A549 treated with ZK216348 at 1 μM for 4 hours (cell line): Measurements from ENCODE around the gene PTCD3. TPM values are rescaled to one million over a fixed set of nuclear protein-coding genes. Genes with fewer than 3 reads are reported as not detected.

ENCODE experiments used
- total RNA-seq: library from RNA; stranded (reverse); fragments of 200-300 nt; extraction: Qiagen RNA extraction; gene quantifications from 5 replicates; pipeline ENCODE4 v1.2.3, GENCODE V29; 2022; ENCODE audit warnings: low read depth

Gene PTCD3
- 62.4 to 111 TPM (median 73.0 TPM) in 5 replicates for total RNA-seq

GRCh38 chr2:86105969-86106945 is at the start of gene PTCD3:
PTCD3 (plus strand) TSS chr2:86106235; CDS start chr2:86106248, 13 bp downstream.

DNA sequence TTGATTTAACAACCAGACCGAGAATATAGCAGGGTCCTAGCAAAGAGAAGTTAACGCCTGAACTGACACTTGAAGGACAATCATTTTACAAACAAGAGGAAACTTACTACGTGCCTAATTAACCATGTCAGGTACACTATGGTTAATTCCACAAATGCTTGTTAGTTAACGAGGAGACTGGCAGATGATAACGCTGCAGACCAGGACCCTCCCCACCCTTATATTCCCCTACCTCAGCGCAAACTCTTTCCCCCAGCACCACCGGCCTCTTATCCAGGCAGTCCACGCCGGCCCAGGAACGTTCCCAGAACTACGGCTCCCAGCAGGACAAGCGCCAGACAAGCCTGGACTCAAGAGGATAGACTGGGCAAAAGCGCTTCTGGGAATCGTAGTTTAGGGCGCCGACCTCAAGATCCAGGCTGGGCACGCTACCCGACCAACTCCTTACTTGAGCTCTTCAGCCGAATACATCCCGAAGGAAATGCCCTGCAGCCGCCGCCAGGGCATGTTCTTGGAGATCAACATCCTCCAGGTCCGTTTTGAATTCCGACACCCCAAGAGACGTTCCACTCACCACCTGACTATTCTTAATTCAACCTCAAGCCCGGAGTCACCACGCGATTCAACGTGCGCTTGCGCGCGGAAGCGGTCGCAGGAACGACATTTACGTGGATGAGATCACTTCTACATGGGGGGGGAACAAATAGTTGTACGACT is 625 bp upstream of the PTCD3 start, which contains the start of gene POLR1A:
Gene POLR1A (minus strand): TSS at position 635 of the 717 bp plus-strand sequence. CDS start 110 bp downstream, at position 525.

Other genes starting within 250 kb of the PTCD3 start
- gene ST3GAL5, start 217.2 kb upstream of the PTCD3 start, total RNA-seq, result 26.3 to 55.5 TPM (median 39.5 TPM) in 5 replicates
- 15.5 to 28.0 TPM (median 22.7 TPM) in 5 replicates for gene POLR1A, start 349 bp upstream of the PTCD3 start, total RNA-seq
- 103 to 122 TPM (median 112 TPM) in 5 replicates for gene IMMT, start 89.2 kb downstream of the PTCD3 start, total RNA-seq
- gene MRPL35, start 93.2 kb downstream of the PTCD3 start, total RNA-seq, result 66.3 to 103 TPM (median 70.9 TPM) in 5 replicates
- gene REEP1, start 231.4 kb downstream of the PTCD3 start, total RNA-seq, result 0.68 to 1.3 TPM (median 1.0 TPM) in 5 replicates